ENCODE results near the gene SRMS. TPM values are rescaled to one million over a fixed set of nuclear protein-coding genes. Genes with fewer than 3 reads are reported as not detected.

The SRMS gene
- total and polyA plus RNA-seq, 2 of the 13 experiments (the other 11 are each of a cell fraction or from before 2014, with no cell fraction given), result not detected

DNA sequence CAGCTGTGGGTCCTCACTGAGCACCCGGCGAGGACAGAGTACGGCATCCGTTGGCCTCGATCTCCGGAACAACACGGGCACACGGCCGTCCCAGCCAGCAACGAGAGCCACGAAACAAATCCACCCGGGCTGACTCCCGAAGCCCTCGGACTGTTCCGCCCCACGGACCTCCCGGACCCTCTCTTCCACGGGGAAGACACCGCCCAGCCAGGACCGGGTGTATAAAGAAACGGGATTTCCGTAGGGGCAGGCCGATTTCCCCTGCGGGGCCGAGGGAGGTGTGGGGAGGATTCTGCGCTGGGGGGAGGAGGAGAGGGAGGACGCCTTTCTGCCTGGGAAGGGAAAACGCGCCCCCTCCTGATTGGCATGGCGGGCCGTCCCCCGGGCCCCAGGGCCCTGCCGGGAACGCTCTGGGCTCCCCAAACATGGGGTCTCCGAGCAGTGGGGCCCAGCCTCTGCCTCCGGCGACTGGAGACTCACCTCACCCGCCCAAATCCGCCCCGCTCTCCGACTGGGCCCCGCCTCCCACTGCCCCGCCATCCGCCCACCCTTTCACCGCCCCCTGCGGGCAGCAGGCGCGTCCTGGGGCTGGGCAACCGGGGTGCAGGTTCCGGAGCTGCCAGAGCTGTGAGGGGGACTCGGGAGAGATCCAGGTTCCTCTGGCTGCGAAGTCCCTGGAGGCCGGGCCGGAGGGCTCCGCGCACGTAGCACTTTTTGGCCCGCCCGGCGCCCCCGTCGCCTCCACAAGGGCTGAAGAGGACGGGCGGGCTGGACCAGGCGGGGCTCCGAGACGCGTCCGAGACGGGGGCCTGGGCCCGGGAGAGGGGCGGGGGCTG, 27.7 kb downstream of the SRMS start (continued):
- TF ChIP-seq LCORL (IDR thresholded peaks at IDR 0.05) (no peak), LCORL (CRISPR knock-in tag; IDR thresholded peaks at IDR 0.05) (0 out of 2 replicates have a peak, but pooled peaks have one; percentile 23), STAG1 (CRISPR knock-in tag; IDR thresholded peaks at IDR 0.05) (no peak), KDM5B (CRISPR knock-in tag; IDR thresholded peaks at IDR 0.05; ENCODE audit: borderline replicate concordance) (peak; percentile 71; the same call in 1 of the 2 replicates), ZNF589 (CRISPR knock-in tag; conservative IDR thresholded peaks at IDR 0.05) (no peak), ZFP36L2 (CRISPR knock-in tag; IDR thresholded peaks at IDR 0.05) (no peak), RELA (CRISPR knock-in tag; IDR thresholded peaks at IDR 0.05) (no peak), EED (CRISPR knock-in tag; IDR thresholded peaks at IDR 0.05) (peak; percentile 23; the same call in 1 of the 2 replicates), ZNF781 (CRISPR knock-in tag; IDR thresholded peaks at IDR 0.05; ENCODE audit: borderline replicate concordance, not compliant biosample characterization) (no peak), EP300 (IDR thresholded peaks at IDR 0.05; ENCODE audit: low read depth in 2 of 2, low read length in 2 of 2) (no peak), EP300 (CRISPR knock-in tag; IDR thresholded peaks at IDR 0.05; ENCODE audit: borderline replicate concordance) (no peak), ZNF12 (CRISPR knock-in tag; IDR thresholded peaks at IDR 0.05) (no peak)
- TF ChIP-seq, protein P1, sequence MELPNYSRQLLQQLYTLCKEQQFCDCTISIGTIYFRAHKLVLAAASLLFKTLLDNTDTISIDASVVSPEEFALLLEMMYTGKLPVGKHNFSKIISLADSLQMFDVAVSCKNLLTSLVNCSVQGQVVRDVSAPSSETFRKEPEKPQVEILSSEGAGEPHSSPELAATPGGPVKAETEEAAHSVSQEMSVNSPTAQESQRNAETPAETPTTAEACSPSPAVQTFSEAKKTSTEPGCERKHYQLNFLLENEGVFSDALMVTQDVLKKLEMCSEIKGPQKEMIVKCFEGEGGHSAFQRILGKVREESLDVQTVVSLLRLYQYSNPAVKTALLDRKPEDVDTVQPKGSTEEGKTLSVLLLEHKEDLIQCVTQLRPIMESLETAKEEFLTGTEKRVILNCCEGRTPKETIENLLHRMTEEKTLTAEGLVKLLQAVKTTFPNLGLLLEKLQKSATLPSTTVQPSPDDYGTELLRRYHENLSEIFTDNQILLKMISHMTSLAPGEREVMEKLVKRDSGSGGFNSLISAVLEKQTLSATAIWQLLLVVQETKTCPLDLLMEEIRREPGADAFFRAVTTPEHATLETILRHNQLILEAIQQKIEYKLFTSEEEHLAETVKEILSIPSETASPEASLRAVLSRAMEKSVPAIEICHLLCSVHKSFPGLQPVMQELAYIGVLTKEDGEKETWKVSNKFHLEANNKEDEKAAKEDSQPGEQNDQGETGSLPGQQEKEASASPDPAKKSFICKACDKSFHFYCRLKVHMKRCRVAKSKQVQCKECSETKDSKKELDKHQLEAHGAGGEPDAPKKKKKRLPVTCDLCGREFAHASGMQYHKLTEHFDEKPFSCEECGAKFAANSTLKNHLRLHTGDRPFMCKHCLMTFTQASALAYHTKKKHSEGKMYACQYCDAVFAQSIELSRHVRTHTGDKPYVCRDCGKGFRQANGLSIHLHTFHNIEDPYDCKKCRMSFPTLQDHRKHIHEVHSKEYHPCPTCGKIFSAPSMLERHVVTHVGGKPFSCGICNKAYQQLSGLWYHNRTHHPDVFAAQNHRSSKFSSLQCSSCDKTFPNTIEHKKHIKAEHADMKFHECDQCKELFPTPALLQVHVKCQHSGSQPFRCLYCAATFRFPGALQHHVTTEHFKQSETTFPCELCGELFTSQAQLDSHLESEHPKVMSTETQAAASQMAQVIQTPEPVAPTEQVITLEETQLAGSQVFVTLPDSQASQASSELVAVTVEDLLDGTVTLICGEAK (IDR thresholded peaks at IDR 0.05), result no peak
- TF ChIP-seq, protein P1 (CRISPR knock-in tag; IDR thresholded peaks at IDR 0.05), result no peak
- TF ChIP-seq, protein P2, sequence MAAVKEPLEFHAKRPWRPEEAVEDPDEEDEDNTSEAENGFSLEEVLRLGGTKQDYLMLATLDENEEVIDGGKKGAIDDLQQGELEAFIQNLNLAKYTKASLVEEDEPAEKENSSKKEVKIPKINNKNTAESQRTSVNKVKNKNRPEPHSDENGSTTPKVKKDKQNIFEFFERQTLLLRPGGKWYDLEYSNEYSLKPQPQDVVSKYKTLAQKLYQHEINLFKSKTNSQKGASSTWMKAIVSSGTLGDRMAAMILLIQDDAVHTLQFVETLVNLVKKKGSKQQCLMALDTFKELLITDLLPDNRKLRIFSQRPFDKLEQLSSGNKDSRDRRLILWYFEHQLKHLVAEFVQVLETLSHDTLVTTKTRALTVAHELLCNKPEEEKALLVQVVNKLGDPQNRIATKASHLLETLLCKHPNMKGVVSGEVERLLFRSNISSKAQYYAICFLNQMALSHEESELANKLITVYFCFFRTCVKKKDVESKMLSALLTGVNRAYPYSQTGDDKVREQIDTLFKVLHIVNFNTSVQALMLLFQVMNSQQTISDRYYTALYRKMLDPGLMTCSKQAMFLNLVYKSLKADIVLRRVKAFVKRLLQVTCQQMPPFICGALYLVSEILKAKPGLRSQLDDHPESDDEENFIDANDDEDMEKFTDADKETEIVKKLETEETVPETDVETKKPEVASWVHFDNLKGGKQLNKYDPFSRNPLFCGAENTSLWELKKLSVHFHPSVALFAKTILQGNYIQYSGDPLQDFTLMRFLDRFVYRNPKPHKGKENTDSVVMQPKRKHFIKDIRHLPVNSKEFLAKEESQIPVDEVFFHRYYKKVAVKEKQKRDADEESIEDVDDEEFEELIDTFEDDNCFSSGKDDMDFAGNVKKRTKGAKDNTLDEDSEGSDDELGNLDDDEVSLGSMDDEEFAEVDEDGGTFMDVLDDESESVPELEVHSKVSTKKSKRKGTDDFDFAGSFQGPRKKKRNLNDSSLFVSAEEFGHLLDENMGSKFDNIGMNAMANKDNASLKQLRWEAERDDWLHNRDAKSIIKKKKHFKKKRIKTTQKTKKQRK (IDR thresholded peaks at IDR 0.05; ENCODE audit: low read length), result no peak
- TF ChIP-seq, protein P3, sequence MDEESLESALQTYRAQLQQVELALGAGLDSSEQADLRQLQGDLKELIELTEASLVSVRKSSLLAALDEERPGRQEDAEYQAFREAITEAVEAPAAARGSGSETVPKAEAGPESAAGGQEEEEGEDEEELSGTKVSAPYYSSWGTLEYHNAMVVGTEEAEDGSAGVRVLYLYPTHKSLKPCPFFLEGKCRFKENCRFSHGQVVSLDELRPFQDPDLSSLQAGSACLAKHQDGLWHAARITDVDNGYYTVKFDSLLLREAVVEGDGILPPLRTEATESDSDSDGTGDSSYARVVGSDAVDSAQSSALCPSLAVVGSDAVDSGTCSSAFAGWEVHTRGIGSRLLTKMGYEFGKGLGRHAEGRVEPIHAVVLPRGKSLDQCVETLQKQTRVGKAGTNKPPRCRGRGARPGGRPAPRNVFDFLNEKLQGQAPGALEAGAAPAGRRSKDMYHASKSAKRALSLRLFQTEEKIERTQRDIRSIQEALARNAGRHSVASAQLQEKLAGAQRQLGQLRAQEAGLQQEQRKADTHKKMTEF (CRISPR knock-in tag; IDR thresholded peaks at IDR 0.05), result 0 out of 2 replicates have a peak, but pooled peaks have one; percentile 17
